IMR-90 (cell line): ENCODE measurements around the gene YJEFN3. TPM values are rescaled to one million over a fixed set of nuclear protein-coding genes. Genes with fewer than 3 reads are reported as not detected.

Experiments
- ATAC-seq: fragments of 200-7000 bp; cut with Tn5 transposase; 2 replicates; pipeline ENCODE4 v1.9.1; 2020; ENCODE audit warnings: low read depth, mild to moderate bottlenecking, moderate library complexity
- BruUV-seq: library from RNA; stranded (reverse); fragments of 400-500 nt; replicated peaks from 2 replicates; lab custom pipeline; 2021; lab: Mats Ljungman, UMichigan
- CTCF ChIA-PET: fragments of 300-600 bp; formaldehyde crosslinking; extraction: SDS; loops from one replicate; lab custom pipeline; 2021; ENCODE audit warnings: antibody characterized with exemption; lab: Yijun Ruan, JAX
- POLR2A ChIA-PET: fragments of 300-600 bp; sonication (Branson Sonifier 250); formaldehyde crosslinking; loops from one replicate; lab custom pipeline; 2022; ENCODE audit warnings: antibody characterized with exemption; ENCODE audit not compliant: unreplicated experiment; lab: Charles Lee
- DNase-seq: peaks from one replicate; pipeline ENCODE4 v3.0.0; 2013
- H2AFZ ChIP-seq: replicated peaks from 2 replicates; pipeline ENCODE3; 2013; ENCODE audit warnings: low read length, mild to moderate bottlenecking; ENCODE audit not compliant: poor library complexity
- H2AK5ac ChIP-seq: 2 replicates; pipeline ENCODE4 v1.6.1; 2013; ENCODE audit warnings: low read depth, low read length, inconsistent platforms
- H2AK9ac ChIP-seq: replicated peaks from 2 replicates; pipeline ENCODE3; 2013; ENCODE audit warnings: mild to moderate bottlenecking, low read depth, low read length, moderate library complexity; ENCODE audit not compliant: poor library complexity
- H2BK120ac ChIP-seq: 2 replicates; pipeline ENCODE4 v1.6.1; 2013; ENCODE audit warnings: low read depth, low read length, inconsistent platforms
- H2BK15ac ChIP-seq: 3 replicates; pipeline ENCODE4 v1.6.1; 2013; ENCODE audit warnings: low read depth, low read length, inconsistent platforms
- H2BK20ac ChIP-seq: 2 replicates; pipeline ENCODE4 v1.6.1; 2013; ENCODE audit warnings: low read depth, mild to moderate bottlenecking, inconsistent platforms, low read length, moderate library complexity
- H2BK5ac ChIP-seq: 2 replicates; pipeline ENCODE4 v1.6.1; 2013; ENCODE audit warnings: mild to moderate bottlenecking, low read depth, low read length, inconsistent platforms; ENCODE audit not compliant: poor library complexity, severe bottlenecking
- H3K14ac ChIP-seq: replicated peaks from 2 replicates; pipeline ENCODE4 v1.6.1; 2013; ENCODE audit warnings: low read depth, low read length, inconsistent platforms
- H3K18ac ChIP-seq: 2 replicates; pipeline ENCODE4 v1.6.1; 2013; ENCODE audit warnings: low read depth, low read length, control low read depth
- H3K23ac ChIP-seq: 2 replicates; pipeline ENCODE4 v1.6.1; 2013; ENCODE audit warnings: low read depth, low read length, inconsistent platforms
- H3K27ac ChIP-seq: 2 replicates; pipeline ENCODE4 v1.5.1; 2013; ENCODE audit warnings: mild to moderate bottlenecking, control low read depth, low read length; ENCODE audit not compliant: insufficient read depth
- H3K27me3 ChIP-seq: 2 replicates; pipeline ENCODE4 v1.6.1; 2013; ENCODE audit warnings: low read length; ENCODE audit not compliant: control insufficient read depth, insufficient read depth
- H3K36me3 ChIP-seq: 2 replicates; pipeline ENCODE4 v1.6.1; 2013; ENCODE audit warnings: low read length, mixed read lengths; ENCODE audit not compliant: control insufficient read depth, insufficient read depth
- H3K4ac ChIP-seq: 2 replicates; pipeline ENCODE4 v1.6.1; 2013; ENCODE audit warnings: low read depth, low read length, inconsistent platforms
- H3K4me1 ChIP-seq: 2 replicates; pipeline ENCODE4 v1.6.1; 2013; ENCODE audit warnings: low read length, mixed read lengths; ENCODE audit not compliant: control insufficient read depth, insufficient read depth
- H3K4me2 ChIP-seq: 2 replicates; pipeline ENCODE4 v1.6.1; 2013; ENCODE audit warnings: low read depth, mild to moderate bottlenecking, control low read depth, low read length, moderate library complexity
- H3K4me3 ChIP-seq: 2 replicates; pipeline ENCODE4 v1.5.1; 2013; ENCODE audit warnings: low read depth, mild to moderate bottlenecking, control low read depth, low read length, moderate library complexity; ENCODE audit not compliant: insufficient read depth
- H3K56ac ChIP-seq: 2 replicates; pipeline ENCODE4 v1.6.1; 2013; ENCODE audit warnings: low read length, inconsistent platforms; ENCODE audit not compliant: insufficient read depth; ENCODE audit errors: extremely low read depth
- H3K79me1 ChIP-seq, 2 experiments: 2 replicates each; pipeline ENCODE4 v1.6.1; 2013; ENCODE audit warnings: low read length in 2 of 2, inconsistent platforms in 1 of 2, low read depth in 1 of 2
- H3K9ac ChIP-seq: 2 replicates; pipeline ENCODE4 v1.6.1; 2013; ENCODE audit warnings: low read depth, low read length, control low read depth
- H3K9me1 ChIP-seq: 2 replicates; pipeline ENCODE4 v1.6.1; 2013; ENCODE audit warnings: low read length, inconsistent platforms; ENCODE audit not compliant: insufficient read depth
- H3K9me3 ChIP-seq: 2 replicates; pipeline ENCODE4 v1.6.1; 2013; ENCODE audit warnings: low read length; ENCODE audit not compliant: control insufficient read depth, insufficient read depth
- H4K20me1 ChIP-seq: 2 replicates; pipeline ENCODE4 v1.6.1; 2013; ENCODE audit warnings: low read length, inconsistent platforms; ENCODE audit not compliant: insufficient read depth
- H4K5ac ChIP-seq: 2 replicates; pipeline ENCODE4 v1.6.1; 2013; ENCODE audit warnings: mild to moderate bottlenecking, low read depth, low read length, control low read depth
- H4K8ac ChIP-seq, 2 experiments: 2 replicates each; pipeline ENCODE4 v1.6.1; 2013; ENCODE audit warnings: low read depth in 2 of 2, low read length in 2 of 2, control low read depth in 1 of 2, inconsistent platforms in 1 of 2
- H4K91ac ChIP-seq: 2 replicates; pipeline ENCODE4 v1.6.1; 2013; ENCODE audit warnings: low read depth, low read length, inconsistent platforms; ENCODE audit not compliant: insufficient read depth
- BHLHE40 ChIP-seq: fragments of 150-350 bp; IDR thresholded peaks from 2 replicates; pipeline ENCODE4 v1.6.1; 2016; ENCODE audit warnings: mild to moderate bottlenecking, low read depth, low read length
- CEBPB ChIP-seq: IDR thresholded peaks from 2 replicates; pipeline ENCODE4 v1.6.1; 2012; ENCODE audit warnings: low read depth, low read length, improper control_type of control experiment
- CHD1 ChIP-seq: IDR thresholded peaks from 2 replicates; pipeline ENCODE4 v1.6.1; 2012; ENCODE audit warnings: low read depth, low read length, improper control_type of control experiment
- ELK1 ChIP-seq: fragments of 150-350 bp; IDR thresholded peaks from 2 replicates; pipeline ENCODE4 v1.6.1; 2016; ENCODE audit warnings: low read depth, mild to moderate bottlenecking, low read length, moderate library complexity, borderline replicate concordance
- FOS ChIP-seq: fragments of 150-350 bp; IDR thresholded peaks from 2 replicates; pipeline ENCODE4 v1.6.1; 2016; ENCODE audit warnings: low read depth, low read length
- MAFK ChIP-seq: IDR thresholded peaks from 2 replicates; pipeline ENCODE4 v1.6.1; 2012; ENCODE audit warnings: low read depth, low read length, improper control_type of control experiment
- MAZ ChIP-seq: IDR thresholded peaks from 2 replicates; pipeline ENCODE4 v1.6.1; 2012; ENCODE audit warnings: low read depth, mild to moderate bottlenecking, low read length, improper control_type of control experiment, moderate library complexity, borderline replicate concordance
- MXI1 ChIP-seq: IDR thresholded peaks from 2 replicates; pipeline ENCODE4 v1.6.1; 2012; ENCODE audit warnings: low read depth, mild to moderate bottlenecking, low read length, moderate library complexity, borderline replicate concordance
- NFE2L2 ChIP-seq: fragments of 150-350 bp; IDR thresholded peaks from 2 replicates; pipeline ENCODE4 v1.6.1; 2016; ENCODE audit warnings: low read depth, mild to moderate bottlenecking, low read length
- POLR2A ChIP-seq: IDR thresholded peaks from 2 replicates; pipeline ENCODE4 v1.6.1; 2012; ENCODE audit warnings: mild to moderate bottlenecking, low read depth, low read length
- RAD21 ChIP-seq: IDR thresholded peaks from 2 replicates; pipeline ENCODE4 v1.6.1; 2012; ENCODE audit warnings: low read length, improper control_type of control experiment
- RCOR1 ChIP-seq: IDR thresholded peaks from 2 replicates; pipeline ENCODE4 v1.6.1; 2012; ENCODE audit warnings: mild to moderate bottlenecking, low read length, improper control_type of control experiment; ENCODE audit not compliant: insufficient replicate concordance
- RFX5 ChIP-seq: IDR thresholded peaks from 2 replicates; pipeline ENCODE4 v1.8.0; 2012; ENCODE audit warnings: low read depth, mild to moderate bottlenecking, low read length, moderate library complexity
- WGBS, 2 experiments: methylation state at CpG; one replicate each; pipeline versions ENCODE4 v1.1.5 to v1.1.7; 2013; ENCODE audit warnings: missing lambda C conversion rate in 2 of 2; ENCODE audit not compliant: insufficient read length in 1 of 2; ENCODE audit errors: extremely low coverage in 2 of 2; 5-methylcytosine and 5-hydroxymethylcytosine counted together
- dilution Hi-C: fragments of 300-500 bp; cut with HindIII; formaldehyde crosslinking; loops from one replicate; pipeline ENCODE4 v1.14.3; 2018; ENCODE audit warnings: low sequenced_read_pairs; ENCODE audit not compliant: unreplicated experiment
- in situ Hi-C: fragments of 300-500 bp; cut with MboI; formaldehyde crosslinking; loops from 3 replicates; pipeline ENCODE4 v1.14.3; 2019; ENCODE audit warnings: low sequenced_read_pairs, inconsistent platforms, mixed read lengths
- intact Hi-C: fragments of 100-400 bp; cut with micrococcal nuclease; formaldehyde crosslinking; loops from 2 replicates; pipeline ENCODE4 v1.10.0; 2022
- polyA plus RNA-seq, 3 experiments: library from polyadenylated mRNA; depleted of rRNA; stranded (reverse); fragments of >200 nt; gene quantifications; 2 replicates each; pipeline ENCODE4 v1.2.3, GENCODE V29; 2012; ENCODE audit warnings: low replicate concordance in 1 of 3
- total RNA-seq: library from RNA; depleted of rRNA; stranded (reverse); fragments of >200 nt; gene quantifications from 2 replicates; pipeline ENCODE4 v1.2.3, GENCODE V29; 2012
- TF ChIP-seq, protein P1 (sequence below): fragments of 150-350 bp; IDR thresholded peaks from 2 replicates; pipeline ENCODE4 v1.6.1; 2017; ENCODE audit warnings: mild to moderate bottlenecking, antibody characterized with exemption, low read length, low read depth
- TF ChIP-seq, protein P2 (sequence below): conservative IDR thresholded peaks from 2 replicates; pipeline ENCODE4 v1.5.1; 2012; ENCODE audit warnings: mild to moderate bottlenecking, low read depth, low read length, improper control_type of control experiment

The YJEFN3 gene
- total and polyA plus RNA-seq, 2 of the 4 experiments (the other 2 are of a cell fraction), result 0.72 to 4.0 TPM

DNA sequence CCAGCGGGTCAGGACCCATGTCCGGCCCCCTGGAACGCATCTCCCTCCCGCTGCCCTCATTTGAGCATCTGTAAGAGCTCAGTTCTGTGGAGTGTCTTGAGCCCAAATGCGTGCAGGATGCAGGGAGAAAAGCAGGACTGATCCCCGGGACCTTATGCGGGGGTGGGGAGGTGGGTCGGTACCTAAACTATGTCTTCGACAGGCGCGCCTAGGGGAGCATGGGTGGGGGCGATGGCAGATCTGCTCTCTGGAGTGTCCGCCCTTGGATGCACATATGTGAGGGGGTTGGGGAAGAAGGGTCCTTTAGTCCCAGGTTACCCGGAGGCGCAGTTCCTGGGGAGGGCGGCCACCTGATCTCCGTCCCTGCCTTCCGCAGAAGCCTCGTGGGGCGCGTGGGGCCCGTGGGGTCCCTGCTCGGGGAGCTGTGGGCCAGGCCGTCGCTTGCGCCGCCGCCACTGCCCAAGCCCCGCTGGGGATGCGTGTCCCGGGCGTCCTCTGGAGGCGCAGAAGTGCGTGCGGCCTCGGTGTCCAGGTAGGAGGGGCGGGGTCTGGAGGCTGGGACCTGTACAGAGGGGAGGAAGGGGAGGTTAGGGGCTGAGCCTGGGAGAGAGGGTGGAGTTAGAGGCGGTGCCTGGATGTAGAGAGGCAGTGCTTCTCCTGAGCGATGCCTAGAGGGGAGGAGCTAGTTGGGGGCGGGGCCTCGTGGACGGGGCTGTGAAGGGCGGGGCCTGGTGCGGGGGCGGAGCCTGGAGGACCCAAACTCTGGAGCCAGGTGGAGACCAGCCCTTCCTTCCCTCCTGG lies 12.2 kb downstream of the YJEFN3 start:
- CTCF ChIA-PET, result no interaction called here
- no peak overlapping the region for H4K8ac ChIP-seq
- no peak overlapping the region for H4K5ac ChIP-seq
- H3K27me3 ChIP-seq, result peaks cover 25% of the 10 kb centered on the region
- H4K20me1 ChIP-seq, result no peaks in the 10 kb centered on the region; the same call in 1 of the 2 replicates
- H3K4me3 ChIP-seq, result no peak overlapping the region; the same call in 1 of the 2 replicates
- H3K79me1 ChIP-seq, result no peaks in the 10 kb centered on the region
- H3K14ac ChIP-seq, result no peak overlapping the region
- BruUV-seq, result no TSS peak
- ATAC-seq (peak; percentile 80), DNase-seq (no peak)
- no peak overlapping the region for H2BK5ac ChIP-seq
- H3K23ac ChIP-seq, result no peak overlapping the region
- H3K27ac ChIP-seq, result no peak overlapping the region
- no peaks in the 10 kb centered on the region for H3K9me1 ChIP-seq
- no peak overlapping the region for H2AK5ac ChIP-seq
- dilution Hi-C loops, result no loop called here
- no peaks in the 10 kb centered on the region; the same call in 1 of the 2 replicates for H3K9me3 ChIP-seq
- no peak overlapping the region for H3K56ac ChIP-seq
- 3% methylated on average over 7 of the region's 45 CpGs; no CpG with 5 or more reads in 1 of the 2 experiments for WGBS, 2 experiments
- H3K18ac ChIP-seq, result no peak overlapping the region
- peak overlapping the region; percentile 57 for H2AK9ac ChIP-seq
- H2BK15ac ChIP-seq, result no peak overlapping the region
- intact Hi-C loops, result no loop called here
- H3K4me1 ChIP-seq, result no peaks in the 10 kb centered on the region; the same call in 1 of the 2 replicates
- no peak overlapping the region for H2BK20ac ChIP-seq
- no peak overlapping the region for H3K9ac ChIP-seq
- H3K36me3 ChIP-seq, result no peaks in the 10 kb centered on the region
- no peak overlapping the region for H4K91ac ChIP-seq
- H2AFZ ChIP-seq, result peak overlapping the region; percentile 84
- no peak overlapping the region for H3K4ac ChIP-seq
- peak overlapping the region; percentile 78 for H3K4me2 ChIP-seq
- in situ Hi-C loops, result loop anchor here (25.0 kb wide), 1 partner anchor 421 kb away; no protein-coding TSS in a partner anchor
- H2BK120ac ChIP-seq, result no peak overlapping the region
- POLR2A ChIA-PET, result interaction anchor here (0.6 kb wide), 1 partner anchor 108 kb away, joined by 3 read pairs; no protein-coding TSS in a partner anchor
- TF ChIP-seq RCOR1, result no peak
- no peak for TF ChIP-seq RAD21
- TF ChIP-seq BHLHE40, result no peak
- no peak for TF ChIP-seq MXI1
- TF ChIP-seq, protein P1, sequence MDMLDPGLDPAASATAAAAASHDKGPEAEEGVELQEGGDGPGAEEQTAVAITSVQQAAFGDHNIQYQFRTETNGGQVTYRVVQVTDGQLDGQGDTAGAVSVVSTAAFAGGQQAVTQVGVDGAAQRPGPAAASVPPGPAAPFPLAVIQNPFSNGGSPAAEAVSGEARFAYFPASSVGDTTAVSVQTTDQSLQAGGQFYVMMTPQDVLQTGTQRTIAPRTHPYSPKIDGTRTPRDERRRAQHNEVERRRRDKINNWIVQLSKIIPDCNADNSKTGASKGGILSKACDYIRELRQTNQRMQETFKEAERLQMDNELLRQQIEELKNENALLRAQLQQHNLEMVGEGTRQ, result no peak
- TF ChIP-seq CHD1, result no peak
- TF ChIP-seq NFE2L2, result no peak
- no peak for TF ChIP-seq FOS
- TF ChIP-seq, protein P2, sequence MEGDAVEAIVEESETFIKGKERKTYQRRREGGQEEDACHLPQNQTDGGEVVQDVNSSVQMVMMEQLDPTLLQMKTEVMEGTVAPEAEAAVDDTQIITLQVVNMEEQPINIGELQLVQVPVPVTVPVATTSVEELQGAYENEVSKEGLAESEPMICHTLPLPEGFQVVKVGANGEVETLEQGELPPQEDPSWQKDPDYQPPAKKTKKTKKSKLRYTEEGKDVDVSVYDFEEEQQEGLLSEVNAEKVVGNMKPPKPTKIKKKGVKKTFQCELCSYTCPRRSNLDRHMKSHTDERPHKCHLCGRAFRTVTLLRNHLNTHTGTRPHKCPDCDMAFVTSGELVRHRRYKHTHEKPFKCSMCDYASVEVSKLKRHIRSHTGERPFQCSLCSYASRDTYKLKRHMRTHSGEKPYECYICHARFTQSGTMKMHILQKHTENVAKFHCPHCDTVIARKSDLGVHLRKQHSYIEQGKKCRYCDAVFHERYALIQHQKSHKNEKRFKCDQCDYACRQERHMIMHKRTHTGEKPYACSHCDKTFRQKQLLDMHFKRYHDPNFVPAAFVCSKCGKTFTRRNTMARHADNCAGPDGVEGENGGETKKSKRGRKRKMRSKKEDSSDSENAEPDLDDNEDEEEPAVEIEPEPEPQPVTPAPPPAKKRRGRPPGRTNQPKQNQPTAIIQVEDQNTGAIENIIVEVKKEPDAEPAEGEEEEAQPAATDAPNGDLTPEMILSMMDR, result no peak
- TF ChIP-seq MAFK, result no peak
- TF ChIP-seq CEBPB, result no peak
- no peak for TF ChIP-seq ELK1
- no peak for TF ChIP-seq POLR2A
- no peak for TF ChIP-seq MAZ
- no peak for TF ChIP-seq RFX5
